Epidermal melanocyte (primary cell): ENCODE data around the gene METTL25.

Experiments used
- DNase-seq: peaks from one replicate; pipeline ENCODE4 v3.0.0; 2011; ENCODE audit warnings: low spot score; ENCODE audit not compliant: insufficient read length

Gene METTL25

DNA sequence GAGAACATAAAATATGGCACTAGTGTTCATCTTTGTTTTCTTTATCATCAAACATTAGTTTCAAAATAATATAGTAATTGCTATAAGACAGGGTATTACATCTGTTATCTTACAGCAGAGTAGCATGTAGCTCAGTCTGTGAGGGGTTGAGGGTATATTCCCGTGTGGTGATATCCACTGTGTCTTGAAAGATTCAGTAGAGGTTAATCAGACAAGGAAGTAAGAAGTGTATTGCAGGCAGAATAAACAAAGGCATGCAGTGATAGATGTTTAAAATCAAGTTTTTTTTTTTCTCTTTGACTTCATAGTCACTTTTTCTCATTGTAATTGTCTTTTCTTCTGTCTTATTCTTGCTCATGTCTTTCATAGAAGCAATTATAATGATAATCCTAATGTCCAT lies 48.3 kb downstream of the METTL25 start:
- no peak for DNase-seq

DNA sequence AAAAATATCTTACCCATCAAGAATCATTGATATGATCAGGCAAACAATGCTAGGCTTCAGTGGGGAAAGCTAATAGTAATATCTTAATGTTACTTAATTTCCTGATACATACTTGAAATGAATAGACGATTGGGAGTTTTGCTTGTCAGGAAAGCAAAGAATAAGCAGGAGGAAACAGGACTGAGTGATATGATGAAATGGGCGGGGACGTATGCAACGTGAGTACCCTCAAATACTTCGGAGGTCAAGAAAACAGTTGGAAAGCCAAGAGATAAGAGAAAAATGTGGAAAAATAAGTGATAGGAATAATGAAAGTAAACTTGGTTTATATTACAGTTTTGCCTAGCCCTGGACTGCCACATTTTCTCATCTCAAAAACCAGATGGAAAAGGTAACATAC lies 49.2 kb downstream of the METTL25 start:
- no peak for DNase-seq

DNA sequence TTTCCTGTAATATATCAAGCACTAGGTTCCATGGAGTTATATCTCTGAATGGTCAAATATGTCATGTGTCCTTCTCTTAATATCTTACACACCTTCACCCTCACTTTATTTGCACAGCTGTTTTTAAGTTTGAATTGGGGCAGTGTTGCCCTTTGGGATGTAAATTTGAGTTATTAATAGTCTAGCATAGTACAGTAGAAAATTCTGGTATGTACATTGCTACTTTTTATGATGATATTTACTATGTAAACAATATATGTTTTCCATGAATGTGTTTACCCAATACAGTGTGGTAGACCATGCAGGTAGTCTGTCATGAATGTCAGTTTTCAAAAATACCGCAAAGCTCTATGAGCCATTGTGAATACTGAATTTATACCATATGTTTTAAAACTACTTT lies 50.5 kb downstream of the METTL25 start:
- DNase-seq: no peak

DNA sequence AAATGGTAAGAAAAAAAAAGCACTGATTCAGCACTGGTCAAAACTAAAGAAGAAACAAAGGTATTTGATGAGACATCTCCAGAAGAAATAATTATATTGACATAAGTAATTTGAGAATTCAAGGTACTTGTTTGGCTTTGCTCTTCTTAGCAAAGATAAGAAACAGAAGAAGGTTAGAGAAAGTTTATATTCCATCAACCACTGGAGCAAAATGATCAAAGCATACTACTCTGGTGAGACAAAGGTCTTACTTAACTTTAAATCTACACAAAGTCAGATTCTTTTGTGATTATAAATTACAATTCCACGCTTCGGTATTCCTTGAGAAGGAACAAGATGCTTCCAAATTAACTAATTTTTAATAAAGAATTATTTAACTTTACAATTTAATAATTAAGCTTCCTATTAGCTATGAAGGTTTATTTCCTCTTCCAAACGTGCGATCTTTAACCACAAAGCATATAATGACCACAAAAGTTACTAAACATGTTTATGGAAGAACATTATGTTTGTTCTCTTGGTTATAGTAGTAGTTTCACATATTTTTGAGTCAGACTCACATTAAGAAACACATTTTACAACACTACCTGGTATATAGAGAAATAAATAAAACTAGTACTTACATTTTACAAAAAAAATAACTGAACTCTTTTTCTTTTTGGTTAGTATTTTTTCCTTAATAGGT lies 53.4 kb downstream of the METTL25 start:
- no peak for DNase-seq

DNA sequence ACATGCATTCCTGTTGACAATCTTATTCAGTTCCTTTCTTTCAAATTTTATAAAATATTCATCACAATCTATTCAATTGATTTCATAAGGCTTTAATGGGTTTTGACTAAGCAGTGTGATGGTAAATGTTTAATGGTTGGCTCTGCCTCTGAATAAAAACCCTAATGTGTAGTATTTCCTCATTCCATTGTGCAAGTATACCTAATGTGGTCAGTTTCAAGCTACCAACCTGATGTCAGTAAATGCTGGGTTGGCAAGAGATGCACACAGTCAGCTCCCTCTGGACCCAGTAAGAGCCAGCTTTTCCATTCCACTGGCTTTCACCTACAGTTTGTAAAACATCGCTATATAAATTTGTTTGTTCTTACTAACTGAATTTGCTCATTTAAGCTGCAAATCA lies 53.9 kb downstream of the METTL25 start:
- no peak for DNase-seq

DNA sequence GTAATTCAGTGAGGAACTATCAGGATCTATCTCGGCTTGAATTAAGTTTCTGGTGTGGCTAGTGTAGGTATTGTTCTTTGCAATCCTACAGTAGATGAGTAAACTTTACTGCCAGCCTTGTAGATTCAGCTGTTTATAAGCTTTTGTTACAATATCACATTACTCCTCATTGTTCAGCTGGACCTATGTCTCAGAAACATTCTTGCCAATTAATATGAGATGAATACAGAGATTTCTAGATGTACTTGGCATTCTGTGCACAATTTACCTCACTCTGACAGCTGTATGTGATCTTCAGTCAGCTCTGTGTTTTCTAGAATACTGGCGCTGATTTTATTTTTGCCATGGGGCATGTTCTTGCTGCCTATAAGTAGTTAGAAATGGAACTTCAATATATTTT lies 55.7 kb downstream of the METTL25 start:
- no peak for DNase-seq

DNA sequence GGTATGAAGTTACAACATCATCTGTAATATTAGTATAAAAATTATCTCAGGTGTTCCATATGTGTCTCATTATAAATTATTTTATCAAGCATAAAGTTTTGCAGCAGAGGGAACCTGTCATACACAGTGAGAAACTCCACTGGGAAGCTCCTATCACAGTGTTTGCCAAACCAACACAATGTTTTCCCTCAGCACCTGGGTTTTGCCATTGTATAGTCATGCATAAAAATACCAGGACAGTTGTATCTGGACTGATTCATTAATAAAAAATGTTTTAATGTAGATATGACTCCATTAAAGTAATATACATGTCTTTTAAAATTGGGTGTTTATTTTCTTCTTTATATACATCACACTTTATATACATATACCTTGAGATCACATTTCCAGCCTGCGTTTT lies 56.6 kb downstream of the METTL25 start:
- DNase-seq: no peak

DNA sequence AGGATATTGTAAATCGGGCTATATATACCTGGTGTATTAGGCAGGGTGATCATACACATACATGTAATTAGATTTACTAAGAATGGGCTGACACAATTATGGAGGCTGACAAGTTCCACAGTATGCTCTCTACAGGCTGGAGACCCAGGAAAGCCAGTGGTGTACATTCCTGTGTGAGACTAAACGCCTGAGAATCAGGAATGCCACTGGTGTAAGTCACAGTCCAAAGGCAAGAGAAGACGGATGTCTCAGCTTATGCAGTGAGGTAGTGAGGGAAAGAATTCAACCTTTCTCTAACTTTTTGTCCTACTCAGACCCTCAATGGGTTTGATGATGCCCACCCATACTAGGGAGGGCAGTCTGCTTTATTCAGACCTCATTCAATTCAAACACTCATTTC lies 57.1 kb downstream of the METTL25 start:
- no peak for DNase-seq

DNA sequence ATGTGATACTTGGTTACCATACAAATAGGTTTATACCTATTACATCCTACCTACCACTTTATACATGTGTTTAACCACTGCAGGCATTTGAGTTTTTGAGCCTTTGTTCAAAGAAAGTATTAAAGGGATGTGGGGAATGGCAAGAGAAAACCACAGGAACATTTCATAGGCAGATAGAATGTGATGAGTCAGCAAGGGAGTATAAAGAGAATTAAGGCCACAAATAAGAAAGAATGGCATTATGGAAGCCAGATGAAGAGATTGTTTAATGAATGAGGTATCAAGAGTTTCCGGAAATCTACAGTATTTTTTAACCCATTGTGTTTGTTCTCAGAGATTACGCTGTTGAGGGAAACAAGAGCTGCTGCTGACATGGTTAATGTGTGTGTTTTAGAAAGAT lies 66.9 kb downstream of the METTL25 start:
- DNase-seq: no peak

DNA sequence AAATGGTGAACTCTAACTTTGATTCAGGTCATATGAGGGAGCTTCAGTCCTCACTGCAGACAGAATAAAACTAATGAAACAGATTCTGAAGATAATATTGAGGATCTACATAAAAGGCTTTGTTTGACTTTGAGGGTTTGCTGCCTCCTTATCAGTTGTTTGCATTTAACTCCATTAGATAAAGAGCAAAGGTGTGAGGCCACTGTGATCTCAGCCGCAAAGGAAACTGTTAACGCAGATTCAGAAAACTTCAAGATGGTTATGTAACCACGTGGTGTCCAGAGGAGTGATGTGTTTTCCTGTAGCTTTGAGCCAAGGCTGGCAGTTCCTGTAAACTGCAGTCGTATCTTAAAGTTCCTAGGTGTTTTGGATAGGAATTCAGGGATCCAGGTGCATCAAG lies 67.8 kb downstream of the METTL25 start:
- DNase-seq: no peak

DNA sequence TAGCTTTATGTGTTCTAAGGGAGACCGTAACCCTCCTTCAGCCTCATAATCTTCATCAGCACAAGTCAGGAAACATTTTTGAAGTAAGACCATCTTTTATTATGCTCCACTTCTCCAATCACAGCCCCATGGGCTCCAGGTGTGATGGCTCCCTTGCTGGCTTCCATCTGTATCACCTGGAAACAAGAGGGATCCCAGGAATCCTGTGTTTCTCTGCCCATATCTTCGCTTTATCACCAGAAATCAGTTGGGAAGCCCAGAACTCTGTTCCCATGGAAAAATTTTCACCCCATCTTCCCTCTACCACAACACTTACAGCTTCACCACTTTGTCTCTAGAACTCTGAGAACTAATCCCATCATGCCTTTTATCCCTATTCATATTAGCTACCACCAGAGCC lies 68.3 kb downstream of the METTL25 start:
- no peak for DNase-seq

DNA sequence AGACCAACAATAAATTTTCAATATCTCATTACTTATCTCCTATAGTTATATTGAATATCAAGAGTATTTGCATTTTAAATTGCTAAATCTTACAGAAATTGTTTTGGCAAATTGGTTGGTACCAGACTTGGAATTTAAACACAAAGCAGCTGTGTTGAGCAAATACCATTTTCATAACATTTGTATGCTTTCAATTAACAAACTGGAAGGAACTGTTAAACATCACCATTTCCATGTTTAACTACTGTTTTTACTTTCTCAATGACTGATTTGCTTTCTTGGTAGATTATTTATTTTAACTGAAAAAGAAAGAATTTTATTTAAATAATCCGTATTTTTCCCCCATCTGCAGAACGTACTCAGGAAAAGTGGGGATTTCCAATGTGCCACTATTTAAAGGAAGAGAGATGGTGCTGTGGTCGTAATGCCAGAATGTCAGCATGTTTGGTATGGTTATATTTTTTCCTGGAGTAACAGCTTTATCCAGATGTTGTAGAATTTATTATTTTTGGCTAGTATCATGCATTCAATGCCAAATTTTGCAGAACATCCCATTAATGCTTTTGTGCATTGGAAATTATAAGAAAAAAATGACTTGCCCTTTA lies 72.3 kb downstream of the METTL25 start:
- no peak for DNase-seq

DNA sequence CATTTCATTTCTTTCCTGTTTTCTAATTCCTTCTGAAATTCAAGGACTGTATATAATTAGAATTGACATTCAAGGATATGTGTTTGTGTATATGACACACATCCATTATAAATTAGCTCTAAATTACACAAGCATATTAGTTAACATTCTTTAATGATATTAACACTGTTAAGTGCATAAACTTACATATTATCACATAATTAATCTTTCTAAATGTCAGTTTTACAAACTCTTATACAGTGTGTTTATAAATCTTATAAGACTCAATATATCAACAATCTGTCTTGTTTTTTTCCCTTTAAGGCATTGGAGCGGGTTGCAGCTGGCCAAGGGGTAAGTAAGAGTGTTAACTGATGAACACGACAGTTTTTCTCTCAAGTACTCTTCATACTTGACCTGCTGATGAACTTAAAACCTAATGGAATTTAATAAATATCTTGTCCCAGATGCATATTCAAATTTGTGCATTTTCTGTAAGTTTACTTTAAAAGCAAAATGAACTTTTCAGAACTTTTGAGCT lies 76.1 kb downstream of the METTL25 start:
- no peak for DNase-seq

DNA sequence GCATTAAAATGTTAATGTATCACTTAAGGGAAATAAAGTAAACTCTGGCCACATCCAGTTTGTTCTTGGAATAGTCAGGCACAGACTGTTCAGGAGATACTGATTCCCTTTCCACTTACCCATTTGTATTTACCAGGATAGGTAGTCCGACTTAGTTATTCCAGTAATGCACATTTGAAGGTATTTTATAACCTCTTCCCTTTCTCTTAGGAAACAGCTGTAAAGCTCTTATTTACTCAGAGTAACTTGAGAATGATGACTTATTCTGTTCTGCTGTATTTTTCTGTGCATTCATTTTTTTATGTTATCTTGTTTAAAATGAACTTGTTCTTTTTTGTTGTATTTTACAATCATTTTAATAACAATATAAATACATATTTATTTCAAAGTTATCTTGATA lies 78.0 kb downstream of the METTL25 start:
- no peak for DNase-seq

DNA sequence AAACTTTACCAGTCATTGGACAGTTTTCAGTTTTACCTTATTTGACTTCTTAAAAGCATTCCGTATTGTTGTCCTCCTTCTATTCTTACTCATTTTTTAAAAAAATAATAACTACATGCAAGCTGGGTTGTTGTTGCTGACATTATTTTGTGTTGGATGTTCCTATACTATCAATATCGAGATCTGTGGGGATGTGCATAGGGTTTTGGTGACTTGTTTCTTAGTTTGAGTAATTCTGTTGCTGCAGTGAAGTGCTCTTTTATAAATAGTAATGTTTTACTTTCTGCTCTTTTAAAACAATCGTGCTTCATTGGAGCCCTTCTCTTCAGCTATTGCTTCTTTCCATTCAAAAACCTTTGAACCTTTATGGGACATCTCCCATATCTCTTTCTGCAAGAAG lies 79.4 kb downstream of the METTL25 start:
- DNase-seq: no peak

DNA sequence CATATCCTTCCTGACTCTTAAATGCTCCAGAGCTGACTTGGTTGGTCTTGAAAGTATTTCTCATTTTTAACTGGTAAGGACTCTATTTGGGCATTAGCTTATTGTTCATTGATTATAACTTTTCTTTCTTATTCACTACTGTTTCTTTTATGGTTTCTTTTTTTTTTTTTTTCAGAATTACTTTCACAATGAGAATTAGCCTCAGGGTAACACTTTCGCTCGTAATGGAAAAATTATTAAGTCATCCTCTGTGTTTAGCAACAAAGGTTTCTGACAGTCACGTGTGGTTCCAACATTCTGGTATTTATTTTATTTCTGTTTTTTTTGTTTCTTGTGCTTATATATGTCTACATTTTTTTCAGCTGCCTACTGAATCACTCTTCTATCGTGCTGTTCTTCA lies 80.0 kb downstream of the METTL25 start:
- DNase-seq: no peak

DNA sequence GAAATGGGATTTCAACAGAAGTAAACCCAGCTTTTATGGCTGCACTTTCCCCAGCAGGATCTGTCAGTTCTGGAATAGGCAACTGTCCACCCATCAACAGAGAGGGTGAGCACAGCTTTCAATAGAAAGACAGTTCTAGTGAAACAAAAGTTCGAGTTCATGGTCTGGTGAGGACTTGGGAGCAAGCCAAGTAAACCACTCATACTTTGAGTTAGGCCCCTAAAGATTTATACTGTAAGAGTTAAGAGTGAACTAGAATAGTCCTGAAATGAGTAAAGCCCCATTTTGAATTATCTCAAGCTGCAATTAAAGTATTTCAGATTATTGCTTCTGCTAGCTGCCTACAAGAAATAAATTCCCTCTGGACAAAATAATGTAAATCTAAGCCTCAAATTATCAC lies 82.6 kb downstream of the METTL25 start:
- DNase-seq: no peak

DNA sequence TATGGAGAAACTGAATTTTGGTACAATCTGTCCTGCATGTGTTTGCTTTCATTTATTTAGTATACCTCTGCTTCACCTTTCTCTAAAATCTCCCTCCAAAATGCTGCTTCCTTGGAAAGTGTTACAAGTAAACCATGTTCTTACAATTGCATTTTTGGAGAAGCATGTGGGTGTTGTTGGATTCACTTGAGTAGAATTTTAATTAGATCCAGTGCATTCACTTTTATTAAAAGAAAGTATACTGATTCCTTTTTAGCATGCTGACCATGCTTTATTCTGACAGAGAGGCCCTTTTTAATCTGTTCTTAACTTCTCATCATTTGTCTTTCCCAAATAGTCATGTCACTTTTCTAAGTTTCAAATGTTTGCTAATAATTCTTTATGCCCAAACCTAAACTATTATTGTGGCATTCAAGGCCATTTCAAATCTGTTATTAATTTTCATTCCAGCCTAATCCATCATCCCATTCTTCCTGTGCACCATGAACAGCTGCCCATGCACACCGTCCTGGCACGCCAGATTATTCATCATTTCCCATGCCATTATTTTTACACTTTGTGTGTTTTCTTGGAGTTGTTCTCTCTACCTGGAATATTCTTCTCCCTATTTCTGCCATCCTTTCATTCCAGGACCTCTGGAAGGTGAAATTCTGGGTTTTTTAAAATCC lies 90.7 kb downstream of the METTL25 start:
- no peak for DNase-seq

DNA sequence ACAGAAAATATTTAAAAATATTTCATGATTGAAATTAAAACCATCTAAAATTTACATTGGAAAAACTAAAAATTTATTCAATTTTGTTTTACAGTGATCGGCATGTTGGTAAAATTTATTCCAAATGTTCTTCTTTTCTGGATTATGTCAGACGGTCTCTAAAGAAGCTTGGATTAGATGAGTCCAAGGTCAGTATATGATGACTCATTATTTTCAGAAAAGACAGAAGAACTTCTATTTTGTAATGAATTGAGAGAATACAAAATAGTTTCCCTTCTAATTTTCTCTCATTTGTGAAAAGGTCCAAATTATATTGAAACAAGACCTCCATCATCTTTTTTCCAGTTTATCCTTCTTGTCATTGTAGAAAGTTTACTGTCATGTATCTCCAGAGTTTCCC lies 98.3 kb downstream of the METTL25 start:
- no peak for DNase-seq

DNA sequence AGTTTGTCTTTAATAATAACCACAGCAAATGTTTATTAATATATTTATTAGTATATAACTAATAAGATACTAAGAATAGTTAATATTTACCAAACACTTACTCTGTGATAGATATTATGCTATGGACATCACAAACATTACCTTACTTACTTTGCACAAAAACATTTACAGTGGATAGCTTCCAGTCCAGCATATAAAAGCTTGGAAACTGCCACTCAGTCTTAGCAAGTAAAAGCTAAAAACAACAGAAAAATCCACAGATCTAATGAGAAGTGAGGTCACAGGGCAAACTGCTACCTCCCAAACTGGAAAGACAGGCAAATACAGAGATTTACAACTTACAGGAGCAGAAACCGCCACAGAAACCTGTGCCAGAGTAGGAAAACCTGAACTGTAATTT lies 99.8 kb downstream of the METTL25 start:
- no peak for DNase-seq

DNA sequence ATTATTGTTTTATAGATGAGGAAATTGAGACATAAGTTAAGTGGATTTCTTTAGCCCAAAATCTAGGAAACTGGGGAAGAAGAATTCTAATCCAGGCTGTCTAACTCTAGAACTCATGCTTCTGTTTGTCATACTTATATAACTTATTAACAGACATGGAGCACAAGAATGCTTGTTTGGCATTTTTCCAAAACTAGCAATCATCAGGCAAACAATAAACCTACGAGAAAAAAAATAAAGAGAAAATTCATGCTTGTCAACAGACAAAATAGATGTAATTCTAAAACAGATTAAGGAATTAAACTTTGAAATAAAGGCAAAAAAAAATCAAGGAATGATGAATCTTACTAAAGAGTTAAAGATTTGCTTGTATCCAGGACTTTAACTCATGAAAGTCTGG lies 103.1 kb downstream of the METTL25 start:
- no peak for DNase-seq

DNA sequence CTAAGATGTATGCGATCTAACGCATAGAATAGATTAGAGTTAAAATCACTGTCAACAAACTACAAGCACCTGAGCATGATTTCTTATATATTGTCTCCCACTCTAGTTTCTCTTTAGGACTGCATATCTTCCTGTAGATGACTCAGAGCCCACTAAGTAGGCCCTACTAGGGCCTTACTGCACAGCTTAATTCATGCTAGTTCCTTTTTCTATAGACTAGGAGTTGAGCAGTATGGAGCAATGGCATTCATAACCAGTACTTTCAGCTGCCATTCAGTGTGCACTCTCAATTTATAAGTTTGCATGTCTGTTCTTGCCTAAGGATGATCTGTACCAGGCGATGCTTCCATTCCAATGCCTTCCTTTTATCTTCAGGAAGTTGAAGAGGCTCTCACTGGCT lies 103.5 kb downstream of the METTL25 start:
- DNase-seq: no peak

DNA sequence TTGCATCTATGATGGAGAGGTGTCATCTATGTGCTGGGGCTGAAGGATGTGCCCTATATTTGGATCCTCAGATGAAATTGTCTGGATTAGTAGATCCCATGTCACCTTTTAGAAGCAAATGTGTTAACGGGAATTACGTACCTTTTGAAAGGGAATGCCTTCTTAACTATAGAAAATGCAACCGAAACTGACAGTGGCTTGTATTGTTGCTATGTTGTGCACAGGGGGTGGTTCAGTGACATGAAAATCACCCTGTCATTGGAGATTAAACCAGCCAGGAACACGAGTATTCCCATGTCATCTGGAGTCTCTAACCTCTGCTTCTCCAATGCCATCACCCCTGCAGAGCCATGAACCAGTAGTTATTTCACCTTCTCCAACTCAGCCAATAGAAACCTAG lies 110.2 kb downstream of the METTL25 start:
- no peak for DNase-seq
